HepG2 (cell line): ENCODE results near the gene VPS4A. TPM values are rescaled to one million over a fixed set of nuclear protein-coding genes. Genes with fewer than 3 reads are reported as not detected.

Experiments used
- ARHGAP35 ChIP-seq: sonication (generic); formaldehyde crosslinking; IDR thresholded peaks from 2 replicates; pipeline ENCODE4 v1.9.0; 2022; ENCODE audit warnings: mild to moderate bottlenecking, inconsistent platforms, moderate library complexity, missing genetic modification reagents, borderline replicate concordance
- CBFB ChIP-seq: sonication (generic); formaldehyde crosslinking; IDR thresholded peaks from 2 replicates; pipeline ENCODE4 v1.4.0; 2020; ENCODE audit warnings: missing genetic modification reagents
- GMEB1 ChIP-seq: sonication (generic); formaldehyde crosslinking; IDR thresholded peaks from 2 replicates; pipeline ENCODE4 v1.5.1; 2020; ENCODE audit warnings: missing genetic modification reagents, mild to moderate bottlenecking, borderline replicate concordance
- GPN1 ChIP-seq: sonication (generic); formaldehyde crosslinking; IDR thresholded peaks from 2 replicates; pipeline ENCODE4 v1.5.1; 2020; ENCODE audit warnings: missing genetic modification reagents, borderline replicate concordance
- HNRNPK ChIP-seq: fragments of 200-400 bp; formaldehyde crosslinking; IDR thresholded peaks from 2 replicates; pipeline ENCODE4 v1.6.1; 2018; ENCODE audit warnings: low read length, low read depth, moderate library complexity, mild to moderate bottlenecking; ENCODE audit not compliant: poor library complexity, severe bottlenecking
- HOMEZ ChIP-seq: IDR thresholded peaks from 2 replicates; pipeline ENCODE4 v1.6.1; 2016; ENCODE audit warnings: low read depth
- HOXA3 ChIP-seq: sonication (generic); formaldehyde crosslinking; IDR thresholded peaks from 2 replicates; pipeline ENCODE4 v1.5.0; 2020; ENCODE audit warnings: missing genetic modification reagents
- ISX ChIP-seq: sonication (generic); formaldehyde crosslinking; conservative IDR thresholded peaks from 2 replicates; pipeline ENCODE4 v1.5.0; 2020; ENCODE audit warnings: missing genetic modification reagents
- MAF1 ChIP-seq: sonication (generic); formaldehyde crosslinking; IDR thresholded peaks from 2 replicates; pipeline ENCODE4 v1.5.0; 2020; ENCODE audit warnings: missing genetic modification reagents, borderline replicate concordance
- MTF1 ChIP-seq: sonication (generic); formaldehyde crosslinking; IDR thresholded peaks from 2 replicates; pipeline ENCODE4 v1.5.0; 2020; ENCODE audit warnings: missing genetic modification reagents
- NONO ChIP-seq, 2 experiments: fragments of 450-650 bp in 1 of 2; sonication (generic) in 1 of 2; formaldehyde crosslinking in 1 of 2; IDR thresholded peaks in 1 of 2; conservative IDR thresholded peaks in 1 of 2; 2 replicates each; pipeline versions ENCODE4 v1.6.1 to v1.8.0; 2017 to 2022; ENCODE audit warnings: mild to moderate bottlenecking in 1 of 2, missing genetic modification reagents in 1 of 2, moderate library complexity in 1 of 2
- SMAD9 ChIP-seq: sonication (generic); formaldehyde crosslinking; IDR thresholded peaks from 2 replicates; pipeline ENCODE4 v1.5.1; 2020; ENCODE audit warnings: mild to moderate bottlenecking, missing genetic modification reagents
- SOX13 ChIP-seq, 3 experiments: fragments of 450-650 bp in 1 of 3; sonication (generic) in 1 of 3; formaldehyde crosslinking in 1 of 3; IDR thresholded peaks in 2 of 3; conservative IDR thresholded peaks in 1 of 3; 2 replicates each; pipeline versions ENCODE4 v1.5.0 to v1.6.1; 2016 to 2020; ENCODE audit warnings: antibody characterized with exemption in 1 of 3, mild to moderate bottlenecking in 1 of 3, missing compliant biosample characterization in 1 of 3, missing genetic modification reagents in 1 of 3, moderate library complexity in 1 of 3
- SP1 ChIP-seq, 2 experiments: fragments of 450-650 bp in 1 of 2; sonication (generic) in 1 of 2; formaldehyde crosslinking in 1 of 2; IDR thresholded peaks; 2 replicates each; pipeline versions ENCODE4 v1.4.0 to v1.6.1; 2016 to 2020; ENCODE audit warnings: missing genetic modification reagents in 1 of 2
- TEAD2 ChIP-seq: sonication (generic); formaldehyde crosslinking; IDR thresholded peaks from 2 replicates; pipeline ENCODE4 v1.9.0; 2021; ENCODE audit warnings: missing genetic modification reagents
- ZFX ChIP-seq: sonication (generic); formaldehyde crosslinking; IDR thresholded peaks from 2 replicates; pipeline ENCODE4 v1.4.0; 2020; ENCODE audit warnings: mild to moderate bottlenecking, low read depth, missing genetic modification reagents, moderate library complexity
- ZNF143 ChIP-seq: sonication (generic); formaldehyde crosslinking; IDR thresholded peaks from 2 replicates; pipeline ENCODE4 v1.4.0; 2020; ENCODE audit warnings: missing genetic modification reagents
- ZNF335 ChIP-seq: sonication (generic); formaldehyde crosslinking; IDR thresholded peaks from 2 replicates; pipeline ENCODE4 v1.4.0; 2020; ENCODE audit warnings: missing genetic modification reagents
- ZNF343 ChIP-seq: sonication (generic); formaldehyde crosslinking; IDR thresholded peaks from 2 replicates; pipeline ENCODE4 v1.4.0; 2020; ENCODE audit warnings: mild to moderate bottlenecking, missing genetic modification reagents
- ZNF543 ChIP-seq: sonication (generic); formaldehyde crosslinking; IDR thresholded peaks from 2 replicates; pipeline ENCODE4 v1.4.0; 2020; ENCODE audit warnings: mild to moderate bottlenecking, missing genetic modification reagents
- ZNF605 ChIP-seq: sonication (generic); formaldehyde crosslinking; IDR thresholded peaks from 2 replicates; pipeline ENCODE4 v1.8.0; 2022; ENCODE audit warnings: mild to moderate bottlenecking, missing genetic modification reagents
- ZZZ3 ChIP-seq: sonication (generic); formaldehyde crosslinking; IDR thresholded peaks from 2 replicates; pipeline ENCODE4 v1.4.0; 2020; ENCODE audit warnings: missing genetic modification reagents, mild to moderate bottlenecking, borderline replicate concordance
- polyA plus RNA-seq, 8 experiments: library from polyadenylated mRNA; depleted of rRNA in 3 of 8; stranded (reverse) in 7 of 8; unstranded in 1 of 8; fragments of >200 nt; fragmentation: Illumina TruSeq in 4 of 8; extraction: Trizol in 4 of 8; gene quantifications; 2 replicates each; pipeline versions ENCODE4 v1.2.1 to v1.2.3, GENCODE V29; 2011 to 2016; ENCODE audit warnings: low read depth in 4 of 8, missing spikeins in 1 of 8, mixed read lengths in 1 of 8; ENCODE audit not compliant: insufficient read depth in 1 of 8
- total RNA-seq, 5 experiments: library from RNA; depleted of rRNA; stranded (reverse); fragments of >200 nt; fragmentation: Illumina TruSeq; extraction: Trizol; gene quantifications; 2 replicates each; pipeline ENCODE4 v1.2.3, GENCODE V29; 2016; ENCODE audit warnings: low read depth in 1 of 5
- TF ChIP-seq, protein P1 (sequence below): sonication (generic); formaldehyde crosslinking; conservative IDR thresholded peaks from 2 replicates; pipeline ENCODE4 v1.5.0; 2020; ENCODE audit warnings: missing genetic modification reagents
- TF ChIP-seq, protein P2 (sequence below): IDR thresholded peaks from 2 replicates; pipeline ENCODE4 v1.6.1; 2016; ENCODE audit warnings: missing biosample characterization, missing genetic modification reagents, low read depth

The VPS4A gene
- total and polyA plus RNA-seq, 2 of the 13 experiments (the other 11 are each of a cell fraction or from before 2014, with no cell fraction given): 13.2 to 27.9 TPM

- TF ChIP-seq HNRNPK: no peak
- no peak for TF ChIP-seq SMAD9 (CRISPR knock-in tag)
- TF ChIP-seq, protein P1, sequence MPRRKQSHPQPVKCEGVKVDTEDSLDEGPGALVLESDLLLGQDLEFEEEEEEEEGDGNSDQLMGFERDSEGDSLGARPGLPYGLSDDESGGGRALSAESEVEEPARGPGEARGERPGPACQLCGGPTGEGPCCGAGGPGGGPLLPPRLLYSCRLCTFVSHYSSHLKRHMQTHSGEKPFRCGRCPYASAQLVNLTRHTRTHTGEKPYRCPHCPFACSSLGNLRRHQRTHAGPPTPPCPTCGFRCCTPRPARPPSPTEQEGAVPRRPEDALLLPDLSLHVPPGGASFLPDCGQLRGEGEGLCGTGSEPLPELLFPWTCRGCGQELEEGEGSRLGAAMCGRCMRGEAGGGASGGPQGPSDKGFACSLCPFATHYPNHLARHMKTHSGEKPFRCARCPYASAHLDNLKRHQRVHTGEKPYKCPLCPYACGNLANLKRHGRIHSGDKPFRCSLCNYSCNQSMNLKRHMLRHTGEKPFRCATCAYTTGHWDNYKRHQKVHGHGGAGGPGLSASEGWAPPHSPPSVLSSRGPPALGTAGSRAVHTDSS (CRISPR knock-in tag): no peak
- no peak for TF ChIP-seq ZNF143 (CRISPR knock-in tag)
- TF ChIP-seq HOXA3 (CRISPR knock-in tag): no peak
- TF ChIP-seq MAF1 (CRISPR knock-in tag): no peak
- TF ChIP-seq ZNF605 (CRISPR knock-in tag): no peak
- no peak for TF ChIP-seq GMEB1
- TF ChIP-seq CBFB: no peak
- no peak for TF ChIP-seq ZNF543 (CRISPR knock-in tag)
- TF ChIP-seq ZFX (CRISPR knock-in tag): peak; percentile 17; the same call in 1 of the 2 replicates
- TF ChIP-seq ZNF335 (CRISPR knock-in tag): no peak
- TF ChIP-seq ZNF343: no peak
- no peak for TF ChIP-seq SP1 (IDR thresholded peaks at IDR 0.05)
- no peak for TF ChIP-seq SP1 (CRISPR knock-in tag; IDR thresholded peaks at IDR 0.05)
- no peak for TF ChIP-seq SOX13 (IDR thresholded peaks at IDR 0.05)
- peak in 1 of 2 experiments; percentile 63; a peak in 2 of 4 replicates for TF ChIP-seq SOX13 (CRISPR knock-in tag; conservative IDR thresholded peaks at IDR 0.05 in 1 of 2, IDR thresholded peaks at IDR 0.05 in 1 of 2)
- no peak for TF ChIP-seq NONO (IDR thresholded peaks at IDR 0.05)
- no peak for TF ChIP-seq NONO (CRISPR knock-in tag; conservative IDR thresholded peaks at IDR 0.05)
- no peak; the same call in 1 of the 2 replicates for TF ChIP-seq HOMEZ
- no peak for TF ChIP-seq ZZZ3 (CRISPR knock-in tag)
- TF ChIP-seq, protein P2, sequence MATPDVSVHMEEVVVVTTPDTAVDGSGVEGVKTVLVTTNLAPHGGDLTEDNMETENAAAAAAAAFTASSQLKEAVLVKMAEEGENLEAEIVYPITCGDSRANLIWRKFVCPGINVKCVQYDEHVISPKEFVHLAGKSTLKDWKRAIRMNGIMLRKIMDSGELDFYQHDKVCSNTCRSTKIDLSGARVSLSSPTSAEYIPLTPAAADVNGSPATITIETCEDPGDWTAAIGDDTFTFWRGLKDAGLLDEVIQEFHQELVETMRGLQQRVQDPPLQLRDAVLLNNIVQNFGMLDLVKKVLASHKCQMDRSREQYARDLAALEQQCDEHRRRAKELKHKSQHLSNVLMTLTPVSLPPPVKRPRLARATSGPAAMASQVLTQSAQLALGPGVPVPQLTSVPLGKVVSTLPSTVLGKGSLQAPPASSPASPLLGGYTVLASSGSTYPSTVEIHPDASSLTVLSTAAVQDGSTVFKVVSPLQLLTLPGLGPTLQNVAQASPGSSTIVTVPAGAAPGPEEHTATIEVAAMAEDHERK (CRISPR knock-in tag): no peak
- TF ChIP-seq GPN1 (CRISPR knock-in tag): no peak
- no peak for TF ChIP-seq MTF1
- TF ChIP-seq ARHGAP35: no peak
- TF ChIP-seq ISX (CRISPR knock-in tag): no peak
- TF ChIP-seq TEAD2 (CRISPR knock-in tag): no peak
Observed at GRCh38 chr16:69350536-69351133, 39.5 kb downstream of the VPS4A start (continued).
